Kidney tubule cell (primary cell): ENCODE measurements around the gene DOCK10.
A peak's percentile ranks its signal among the peaks of the same experiment; 100 is the strongest.

Experiments used
- DNase-seq: peaks from one replicate; pipeline ENCODE4 v3.0.0-alpha.2; 2018; ENCODE audit warnings: low spot score

Gene DOCK10

DNA sequence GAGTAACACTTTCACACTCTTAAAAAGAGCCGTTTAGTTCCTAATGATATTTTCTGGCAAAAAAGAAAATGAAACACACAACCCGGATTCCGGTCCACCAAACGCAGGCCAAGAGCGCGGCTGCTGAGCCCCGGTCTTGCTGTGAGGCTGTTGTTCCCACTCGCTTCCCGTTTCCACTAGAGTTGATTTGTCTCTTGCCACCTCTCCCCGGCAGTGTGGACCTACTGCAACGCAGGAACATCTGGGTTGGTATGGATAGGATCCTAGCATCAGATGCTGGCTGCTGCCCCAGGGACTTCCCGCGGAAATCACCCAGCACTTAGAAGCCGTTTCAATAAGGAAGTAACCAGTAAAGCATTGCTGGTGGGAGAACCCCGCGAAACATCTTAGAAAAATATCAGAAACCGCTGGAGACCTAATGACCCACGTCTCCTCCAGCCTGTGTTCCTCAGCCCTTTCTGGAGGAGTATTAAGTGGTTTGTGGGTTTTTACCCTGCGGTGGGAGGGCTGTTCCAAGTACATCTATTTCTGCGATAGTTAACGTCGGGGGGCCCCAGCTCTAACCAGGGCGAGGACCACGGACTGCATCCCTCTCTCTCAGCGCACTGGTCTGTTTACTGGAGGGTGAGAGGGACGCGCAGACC, 939 bp downstream of the DOCK10 start:
- DNase-seq: peak; percentile 45

- DNase-seq: no peak
Measured at GRCh38 chr2:225040856-225041206, 1.4 kb downstream of the DOCK10 start.

DNA sequence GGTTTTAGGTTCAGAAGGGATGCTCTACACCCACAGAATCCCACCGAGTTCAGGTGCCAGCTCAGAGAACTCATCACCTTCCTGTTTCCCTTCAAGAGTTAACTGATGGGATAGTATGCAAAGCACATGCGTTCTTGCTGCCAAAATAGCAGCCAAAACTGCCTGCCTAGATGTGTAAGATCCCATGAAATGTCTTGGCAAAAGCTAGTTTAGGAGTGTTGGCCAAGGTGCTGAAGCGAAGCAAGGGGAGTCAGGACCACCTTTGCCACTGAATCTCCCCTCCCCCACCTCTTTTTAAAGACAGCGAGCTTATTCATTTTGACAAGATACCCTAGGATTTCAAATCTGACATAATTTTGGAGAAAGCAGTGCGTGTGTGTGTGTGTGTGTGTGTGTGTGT, 2.1 kb downstream of the DOCK10 start:
- no peak for DNase-seq

DNA sequence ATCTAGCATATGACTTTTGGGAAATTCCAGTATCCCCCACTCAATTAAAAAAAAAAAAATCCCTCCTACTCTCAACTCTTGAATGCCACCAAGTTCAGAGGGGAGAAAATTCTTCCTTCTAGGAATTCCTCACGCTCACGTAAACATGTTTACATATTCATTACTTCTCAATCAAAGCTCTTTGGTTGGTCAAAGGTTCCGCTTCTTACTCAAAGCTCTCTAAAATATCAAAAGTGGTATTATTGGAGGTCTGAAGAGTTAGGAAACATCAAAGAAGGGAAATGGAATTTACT, 4.1 kb downstream of the DOCK10 start:
- no peak for DNase-seq

GRCh38 chr2:225037415-225038230, 4.6 kb downstream of the DOCK10 start:
- no peak for DNase-seq

DNA sequence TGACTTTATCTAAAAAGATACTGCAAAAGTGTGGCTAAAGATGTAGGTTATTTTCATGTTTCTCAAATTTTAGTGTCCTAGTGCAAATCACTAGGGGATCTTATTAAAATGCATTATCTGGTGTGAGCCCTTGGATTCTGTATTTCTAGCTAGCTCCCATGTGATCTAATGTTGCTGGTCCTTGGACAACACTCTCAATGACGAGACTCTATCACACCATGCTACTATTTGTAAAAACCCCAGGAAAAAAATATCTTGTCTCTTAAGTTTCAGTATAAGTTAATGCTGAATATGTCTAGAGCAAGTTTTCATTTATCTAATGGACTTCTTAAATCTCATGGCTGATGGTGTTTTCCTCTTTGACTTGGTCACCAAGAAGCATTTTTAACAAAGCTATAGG, 5.8 kb downstream of the DOCK10 start:
- no peak for DNase-seq

GRCh38 chr2:225033440-225034318, 8.6 kb downstream of the DOCK10 start:
- no peak for DNase-seq

- no peak for DNase-seq
Measured at GRCh38 chr2:225032246-225032645, 10.0 kb downstream of the DOCK10 start.

DNA sequence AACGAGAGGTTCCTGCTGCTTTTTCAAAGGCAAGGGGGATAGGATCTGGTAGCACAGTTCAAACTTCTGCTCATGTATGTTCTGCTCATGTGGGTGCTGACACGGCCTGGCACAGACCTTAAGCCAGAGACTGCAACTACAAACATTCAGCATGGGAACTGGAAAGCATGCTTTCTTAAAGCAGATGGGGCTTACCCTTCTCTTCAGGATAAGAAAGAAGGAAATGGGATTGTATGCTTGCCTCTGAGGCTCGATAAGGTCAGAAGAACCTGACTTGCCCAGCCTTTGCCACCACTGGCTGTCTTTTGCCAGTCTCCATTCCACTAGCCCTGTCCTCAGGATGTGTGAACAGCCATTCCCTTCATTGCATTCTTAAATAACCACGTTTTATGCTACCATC, 10.7 kb downstream of the DOCK10 start:
- no peak for DNase-seq

DNA sequence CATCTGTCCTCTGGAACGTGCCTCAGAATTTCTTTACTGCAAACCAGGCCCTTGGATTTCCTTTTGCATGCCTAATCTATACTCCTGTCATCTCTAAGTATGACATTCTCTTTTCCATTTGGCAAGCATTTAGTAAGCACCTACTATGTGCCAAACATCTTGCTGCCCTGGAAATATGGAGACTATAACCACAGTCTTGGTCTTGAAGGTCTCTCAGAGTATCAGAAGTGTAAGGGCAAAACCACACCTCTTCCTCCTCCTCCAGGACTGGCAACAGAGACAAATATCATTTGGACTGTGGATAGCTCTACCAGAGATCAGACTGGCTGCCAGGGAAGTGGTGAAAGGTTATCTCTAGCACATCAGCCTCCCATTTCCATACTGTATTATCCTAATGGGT, 11.4 kb downstream of the DOCK10 start:
- DNase-seq: no peak

- DNase-seq: no peak
Measured at GRCh38 chr2:225030203-225030602, 12.1 kb downstream of the DOCK10 start.

- DNase-seq: no peak
Measured at GRCh38 chr2:225028572-225028971, 13.7 kb downstream of the DOCK10 start.

DNA sequence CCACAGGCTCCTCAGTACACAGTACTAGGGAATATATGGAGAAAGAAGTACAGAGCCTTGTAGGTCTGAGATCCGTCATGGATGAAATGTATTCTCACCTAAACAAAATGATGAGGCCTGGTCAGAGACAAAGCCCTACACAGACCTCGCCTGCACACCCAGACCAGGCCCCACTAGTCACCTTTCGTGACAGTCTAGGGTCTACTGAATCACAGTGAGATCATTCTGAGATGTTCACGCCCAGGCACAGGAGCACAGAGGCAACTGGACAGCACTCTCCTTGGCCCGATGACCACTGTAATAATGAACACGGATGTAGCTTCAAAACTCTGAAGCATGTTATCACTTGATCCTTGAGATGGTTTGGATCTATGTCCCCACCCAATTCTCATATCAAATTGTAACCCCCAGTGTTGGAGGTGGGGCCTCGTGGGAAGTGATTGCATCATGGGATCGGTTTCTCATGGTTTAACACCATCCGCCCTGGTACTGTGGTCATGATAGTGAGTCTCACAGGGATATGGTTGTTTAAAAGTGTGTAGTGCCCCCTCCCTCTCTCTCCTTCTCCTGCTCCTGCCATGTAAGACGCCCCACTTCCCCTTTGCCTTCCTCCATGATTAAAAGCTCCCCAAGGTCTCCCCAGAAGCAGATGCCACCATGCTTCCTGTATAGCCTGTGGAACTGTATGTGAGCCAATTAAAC, 15.1 kb downstream of the DOCK10 start:
- no peak for DNase-seq

DNA sequence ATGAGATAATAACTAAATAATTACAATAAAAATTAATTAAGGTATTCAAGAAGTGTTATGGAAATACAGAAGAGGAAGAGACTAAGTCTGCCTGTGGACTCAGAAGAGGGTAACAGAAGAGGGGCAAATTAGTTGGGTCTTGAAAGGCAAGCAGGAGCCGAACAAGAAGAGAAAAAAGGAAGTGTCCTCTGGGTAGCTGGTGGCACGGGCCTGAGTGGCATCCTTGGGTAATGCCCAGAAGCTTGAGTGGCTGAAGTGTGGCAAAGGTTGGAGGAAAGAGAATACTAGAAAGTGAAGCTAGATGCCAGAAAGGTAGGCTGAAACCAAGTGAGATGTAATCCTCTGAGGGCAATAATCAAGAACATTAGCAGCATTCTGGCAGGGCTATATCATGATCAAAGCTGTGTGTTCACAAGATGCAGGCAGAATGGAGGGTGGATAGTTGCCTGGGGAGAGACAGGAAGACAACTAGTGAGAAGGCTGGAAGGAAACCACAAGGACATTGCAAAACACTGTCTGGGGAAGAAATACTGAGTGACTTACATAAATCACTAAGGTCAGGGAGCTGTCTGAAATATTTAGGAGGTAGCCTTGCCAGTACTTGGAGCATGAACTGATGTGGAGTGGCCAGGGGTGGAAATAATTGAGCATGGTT, 16.2 kb downstream of the DOCK10 start:
- DNase-seq: peak; percentile 57

DNA sequence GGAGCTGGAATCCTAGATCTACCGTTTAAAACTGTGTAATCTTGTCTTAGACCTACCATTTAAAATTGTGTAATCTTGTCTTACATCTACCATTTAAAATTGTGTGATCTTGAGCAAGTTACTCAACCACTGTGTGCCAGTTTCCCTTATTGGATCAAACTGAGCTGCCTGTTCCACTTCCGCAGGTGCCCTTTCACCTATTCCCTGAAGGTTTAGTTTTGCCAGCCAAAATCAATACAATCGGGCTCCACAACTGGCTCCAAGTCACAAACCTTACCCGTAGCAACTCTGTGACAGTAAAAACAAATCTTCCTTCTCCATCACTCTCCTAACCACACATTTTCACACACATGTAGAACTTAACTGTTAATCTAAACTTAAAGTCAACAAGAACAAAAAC, 20.1 kb downstream of the DOCK10 start:
- no peak for DNase-seq

GRCh38 chr2:225020168-225020849, 22.0 kb downstream of the DOCK10 start:
- no peak for DNase-seq

DNA sequence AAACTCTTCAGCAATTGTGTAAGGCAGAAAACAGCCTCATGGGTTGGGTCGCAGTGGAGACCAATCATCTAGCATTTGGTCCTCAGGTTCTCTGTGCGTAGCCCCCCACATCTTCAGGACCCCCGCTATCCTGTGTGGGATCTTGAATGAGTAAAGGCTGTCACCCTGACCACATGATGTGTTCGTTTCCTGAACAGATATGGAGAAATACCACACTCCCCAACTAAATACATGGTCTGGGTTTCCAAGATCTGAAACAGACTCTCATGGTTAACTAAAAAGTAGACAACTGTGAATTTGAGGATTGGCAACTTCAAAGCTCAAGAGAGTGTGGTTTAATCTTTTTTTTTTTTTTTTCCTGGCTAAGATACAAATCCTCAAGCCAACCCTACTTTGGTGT, 23.2 kb downstream of the DOCK10 start:
- no peak for DNase-seq

DNA sequence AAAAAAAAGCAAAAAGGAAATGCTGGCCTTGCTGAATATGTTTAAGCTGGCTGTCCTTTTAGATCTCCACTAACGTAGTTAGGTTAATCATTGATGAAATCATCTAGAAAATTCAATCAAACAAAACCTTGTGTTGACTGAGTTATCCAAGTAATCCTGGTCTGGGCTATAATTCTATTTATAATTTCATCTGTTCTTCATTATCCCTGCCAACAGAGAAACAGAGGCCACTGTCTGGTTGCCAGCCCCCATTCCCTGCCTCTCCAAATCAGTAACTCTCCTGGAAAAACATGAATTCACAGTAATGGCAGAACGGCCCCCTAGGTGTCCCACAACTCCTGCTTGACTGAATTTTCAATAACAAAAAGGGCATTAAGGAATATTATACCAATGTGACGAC, 24.6 kb downstream of the DOCK10 start:
- DNase-seq: peak; percentile 22

DNA sequence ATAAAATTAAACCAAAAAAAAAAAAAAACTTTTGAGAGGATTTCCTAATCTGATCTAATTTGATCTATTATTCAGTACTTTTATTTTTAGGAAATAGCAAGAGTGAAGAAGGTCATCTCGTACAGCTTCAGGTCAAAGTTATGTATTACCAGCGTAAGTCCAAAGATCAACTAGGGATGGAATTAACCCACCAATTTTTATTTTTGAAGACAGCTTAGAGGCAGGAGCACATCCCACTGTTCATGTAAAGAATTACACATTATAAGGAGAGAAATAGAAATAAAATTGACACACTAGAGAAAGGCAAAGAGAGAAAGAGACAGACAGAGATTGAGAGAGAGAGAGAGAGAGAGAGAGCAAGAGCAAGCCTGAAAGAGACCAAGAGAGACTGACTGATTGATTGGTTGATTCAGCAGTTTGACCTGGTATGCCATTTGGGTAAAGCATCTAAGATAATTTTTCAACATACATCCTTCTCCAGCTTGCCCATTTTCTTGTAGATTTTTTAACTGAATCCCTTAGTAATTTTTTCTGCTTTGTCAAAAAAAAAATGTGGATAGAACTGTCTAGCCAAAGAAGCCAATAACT, 25.1 kb downstream of the DOCK10 start:
- no peak for DNase-seq

- DNase-seq: peak; percentile 28
Measured at GRCh38 chr2:225013425-225014365, 28.6 kb downstream of the DOCK10 start.
